Thyroid gland (tissue), 4 donors: ENCODE data around the gene PRKCE.

ENCODE experiments used
- CTCF ChIP-seq, 6 experiments: fragments of 200-600 bp in 3 of 6; fragments of 450-650 bp in 3 of 6; sonication (generic) in 3 of 6; IDR thresholded peaks; one replicate each; pipeline ENCODE4 v1.5.1; 2016 to 2019; ENCODE audit warnings: antibody characterized with exemption in 6 of 6, mild to moderate bottlenecking in 2 of 6, inconsistent platforms in 1 of 6, moderate library complexity in 1 of 6
- POLR2A ChIP-seq, 2 donors: fragments of 450-650 bp; IDR thresholded peaks; one replicate each; pipeline ENCODE4 v1.6.1; 2017; ENCODE audit warnings: antibody characterized with exemption in 2 of 2, mild to moderate bottlenecking in 2 of 2, moderate library complexity in 1 of 2

GRCh38 chr2:45904267-45904945 lies 252.9 kb downstream of the PRKCE start:
- TF ChIP-seq CTCF (IDR thresholded peaks at IDR 0.05) (no peak), POLR2A (IDR thresholded peaks at IDR 0.05) (no peak)
